ENCODE results near the gene ZMYND8. TPM values are rescaled to one million over a fixed set of nuclear protein-coding genes. Genes with fewer than 3 reads are reported as not detected.

The ZMYND8 gene
- total RNA-seq, 1 donor from 2014 or later: 31.9 TPM

DNA sequence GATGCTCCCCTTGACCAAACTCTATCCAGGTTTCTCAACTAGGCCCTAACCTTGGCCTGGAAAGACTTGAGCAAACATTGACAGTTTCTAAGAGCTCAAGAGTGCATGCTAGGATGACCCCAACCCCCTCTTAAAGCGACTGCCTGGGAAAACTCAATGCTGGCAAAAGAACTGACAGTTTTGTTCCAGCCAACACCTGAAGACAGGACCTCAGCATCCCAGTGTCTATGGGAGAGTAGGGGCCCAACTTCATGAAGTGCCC is 119.9 kb downstream of the ZMYND8 start:
- H3K4me1 Mint-ChIP-seq (ENCODE audit: low read depth): peaks cover 18% of the 10 kb centered on the region
- H3K36me3 Mint-ChIP-seq (ENCODE audit: low read depth): peaks cover 16% of the 10 kb centered on the region
- no peak overlapping the region for H3K4me3 Mint-ChIP-seq (ENCODE audit: unreplicated experiment)
- no peaks in the 10 kb centered on the region for H3K27me3 Mint-ChIP-seq (ENCODE audit: low read depth)
- H3K27ac Mint-ChIP-seq (ENCODE audit: unreplicated experiment): no peak overlapping the region
- no peaks in the 10 kb centered on the region for H3K9me3 Mint-ChIP-seq (ENCODE audit: low read depth)
- TF ChIP-seq, protein P1, sequence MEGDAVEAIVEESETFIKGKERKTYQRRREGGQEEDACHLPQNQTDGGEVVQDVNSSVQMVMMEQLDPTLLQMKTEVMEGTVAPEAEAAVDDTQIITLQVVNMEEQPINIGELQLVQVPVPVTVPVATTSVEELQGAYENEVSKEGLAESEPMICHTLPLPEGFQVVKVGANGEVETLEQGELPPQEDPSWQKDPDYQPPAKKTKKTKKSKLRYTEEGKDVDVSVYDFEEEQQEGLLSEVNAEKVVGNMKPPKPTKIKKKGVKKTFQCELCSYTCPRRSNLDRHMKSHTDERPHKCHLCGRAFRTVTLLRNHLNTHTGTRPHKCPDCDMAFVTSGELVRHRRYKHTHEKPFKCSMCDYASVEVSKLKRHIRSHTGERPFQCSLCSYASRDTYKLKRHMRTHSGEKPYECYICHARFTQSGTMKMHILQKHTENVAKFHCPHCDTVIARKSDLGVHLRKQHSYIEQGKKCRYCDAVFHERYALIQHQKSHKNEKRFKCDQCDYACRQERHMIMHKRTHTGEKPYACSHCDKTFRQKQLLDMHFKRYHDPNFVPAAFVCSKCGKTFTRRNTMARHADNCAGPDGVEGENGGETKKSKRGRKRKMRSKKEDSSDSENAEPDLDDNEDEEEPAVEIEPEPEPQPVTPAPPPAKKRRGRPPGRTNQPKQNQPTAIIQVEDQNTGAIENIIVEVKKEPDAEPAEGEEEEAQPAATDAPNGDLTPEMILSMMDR (IDR thresholded peaks at IDR 0.05): no peak
- no peak for DNase-seq (ENCODE audit: low spot score)

DNA sequence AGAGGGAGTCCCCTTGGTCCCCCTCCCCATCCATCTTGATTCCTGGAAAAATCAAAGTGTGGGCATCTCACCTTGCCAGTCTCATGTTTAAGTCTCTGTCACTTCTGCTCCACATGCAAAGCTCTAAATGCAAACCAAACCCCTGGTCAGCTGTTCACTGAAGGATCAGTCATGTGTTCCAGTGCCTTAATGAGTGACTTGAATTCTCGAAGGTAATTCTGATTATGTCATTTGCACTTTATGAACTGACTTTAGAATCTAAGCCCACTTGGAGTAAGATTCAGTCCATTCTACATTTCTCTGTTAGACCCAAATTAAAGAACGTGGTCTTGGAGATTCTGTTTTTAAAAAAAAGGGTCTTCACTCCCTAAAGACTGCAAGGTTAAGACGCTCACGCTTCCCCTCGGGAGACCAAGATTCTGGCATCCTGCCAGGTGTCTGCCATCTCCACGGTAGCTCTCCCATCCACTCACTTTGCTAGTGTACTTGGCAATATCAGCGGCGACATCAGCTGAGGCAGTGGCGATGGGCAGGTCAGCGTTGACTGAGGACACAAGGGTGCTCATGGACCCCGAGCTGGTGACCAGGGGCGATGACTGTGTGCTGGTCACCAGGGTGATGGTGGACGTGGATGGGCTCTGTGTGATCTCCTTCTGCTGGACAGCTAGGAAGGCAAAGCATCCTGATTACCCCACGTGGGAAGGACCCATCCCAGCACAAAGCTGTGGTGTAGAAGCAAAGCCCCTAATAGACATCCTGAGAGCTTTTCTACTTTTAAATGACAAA is 120.5 kb downstream of the ZMYND8 start:
- no peak for DNase-seq (ENCODE audit: low spot score)
- Mint-ChIP-seq H3K4me1 (ENCODE audit: low read depth) (peaks cover 19% of the 10 kb centered on the region), H3K9me3 (ENCODE audit: low read depth) (no peaks in the 10 kb centered on the region), H3K4me3 (ENCODE audit: unreplicated experiment) (no peak overlapping the region), H3K36me3 (ENCODE audit: low read depth) (peaks cover 16% of the 10 kb centered on the region), H3K27me3 (ENCODE audit: low read depth) (no peaks in the 10 kb centered on the region), H3K27ac (ENCODE audit: unreplicated experiment) (no peak overlapping the region)
- TF ChIP-seq, protein P1 (IDR thresholded peaks at IDR 0.05): no peak

DNA sequence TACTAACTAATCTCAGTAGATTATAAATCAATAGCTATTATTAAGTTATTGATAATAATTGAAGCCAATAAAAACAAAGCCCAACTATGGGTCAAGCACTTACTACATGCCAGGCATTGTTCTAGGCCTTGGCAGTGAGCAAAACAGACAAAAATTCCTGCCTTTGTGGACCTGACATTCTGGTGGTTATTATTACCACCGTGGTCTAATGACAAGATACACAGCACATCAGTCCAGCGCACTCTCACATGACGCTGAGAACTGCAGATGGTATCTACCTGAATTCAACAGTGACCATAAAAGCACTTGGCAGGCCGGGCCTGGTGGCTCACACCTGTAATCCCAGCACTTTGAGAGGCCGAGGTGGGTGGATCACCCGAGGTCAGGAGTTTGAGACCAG is 121.4 kb downstream of the ZMYND8 start:
- peaks cover 27% of the 10 kb centered on the region for H3K4me1 Mint-ChIP-seq (ENCODE audit: low read depth)
- no peak for DNase-seq (ENCODE audit: low spot score)
- H3K9me3 Mint-ChIP-seq (ENCODE audit: low read depth): no peaks in the 10 kb centered on the region
- TF ChIP-seq, protein P1 (IDR thresholded peaks at IDR 0.05): no peak
- no peaks in the 10 kb centered on the region for H3K27me3 Mint-ChIP-seq (ENCODE audit: low read depth)
- no peak overlapping the region for H3K4me3 Mint-ChIP-seq (ENCODE audit: unreplicated experiment)
- H3K27ac Mint-ChIP-seq (ENCODE audit: unreplicated experiment): no peak overlapping the region
- H3K36me3 Mint-ChIP-seq (ENCODE audit: low read depth): peaks cover 19% of the 10 kb centered on the region

DNA sequence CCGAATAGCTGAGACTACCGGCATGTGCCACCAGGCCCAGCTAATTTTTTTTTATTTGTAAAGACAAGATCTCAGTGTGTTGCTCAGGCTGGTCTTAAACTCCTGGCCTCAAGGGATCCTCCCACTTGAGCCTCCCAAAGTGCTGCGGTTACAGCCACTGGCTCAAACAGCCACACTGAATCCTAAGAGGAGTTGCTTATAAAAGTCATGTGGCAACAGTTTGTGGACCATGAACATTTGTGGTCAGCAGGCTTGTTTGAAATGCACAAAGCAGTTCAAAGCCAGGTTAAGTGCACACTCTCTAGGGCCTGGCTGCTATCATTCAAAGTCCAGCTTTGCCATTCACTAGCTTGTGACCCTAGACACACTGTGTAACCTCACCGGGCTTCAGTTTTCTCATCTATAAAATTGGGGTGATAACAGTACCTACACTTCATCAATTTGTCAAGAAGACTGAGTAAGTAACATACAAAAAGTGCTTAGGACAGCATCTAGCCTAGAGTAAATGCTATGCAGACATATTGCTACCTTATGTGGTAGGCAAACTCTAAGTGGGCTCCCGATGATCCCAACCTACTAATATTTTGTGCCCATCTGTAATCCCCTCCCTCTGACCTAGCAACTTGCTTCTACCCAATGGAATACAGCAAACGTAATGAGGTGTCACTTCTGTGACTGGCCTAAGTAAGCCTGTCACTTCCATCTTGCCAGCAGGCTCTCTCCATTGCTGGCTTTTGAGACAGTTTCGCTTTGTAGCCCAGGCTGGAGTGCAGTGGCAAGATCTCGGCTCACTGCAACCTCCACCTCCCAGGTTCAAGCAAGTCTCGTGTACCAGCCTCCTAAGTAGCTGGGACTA is 122.9 kb downstream of the ZMYND8 start:
- no peak for DNase-seq (ENCODE audit: low spot score)
- Mint-ChIP-seq H3K27me3 (ENCODE audit: low read depth) (no peaks in the 10 kb centered on the region), H3K4me3 (ENCODE audit: unreplicated experiment) (no peak overlapping the region), H3K27ac (ENCODE audit: unreplicated experiment) (peak overlapping the region; percentile 77), H3K36me3 (ENCODE audit: low read depth) (peaks cover 18% of the 10 kb centered on the region), H3K4me1 (ENCODE audit: low read depth) (peaks cover 27% of the 10 kb centered on the region), H3K9me3 (ENCODE audit: low read depth) (no peaks in the 10 kb centered on the region)
- TF ChIP-seq, protein P1 (IDR thresholded peaks at IDR 0.05): no peak

DNA sequence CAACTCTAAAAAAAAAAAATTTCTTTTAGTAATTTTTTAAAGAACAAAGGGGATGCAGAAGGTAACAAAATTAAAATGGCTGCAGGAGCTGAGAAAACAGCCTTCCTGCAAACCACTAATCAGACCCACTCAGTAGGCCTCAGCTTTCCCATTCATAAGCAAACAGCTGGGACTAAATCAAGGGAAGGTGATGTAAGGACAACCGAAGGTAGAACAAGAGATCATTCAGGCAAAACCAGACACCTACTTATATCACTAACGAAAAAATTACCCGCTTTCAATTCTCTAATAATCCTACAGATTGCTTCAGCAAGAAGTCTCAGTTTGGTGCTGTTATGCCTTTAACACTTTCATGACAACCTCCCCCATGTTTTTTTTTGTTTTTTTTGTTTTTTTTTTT is 124.0 kb downstream of the ZMYND8 start:
- H3K27ac Mint-ChIP-seq (ENCODE audit: unreplicated experiment): peak overlapping the region; percentile 69
- no peaks in the 10 kb centered on the region for H3K27me3 Mint-ChIP-seq (ENCODE audit: low read depth)

More for the DNA sequence above, 124.0 kb downstream of the ZMYND8 start:
- Mint-ChIP-seq H3K9me3 (ENCODE audit: low read depth) (no peaks in the 10 kb centered on the region), H3K4me1 (ENCODE audit: low read depth) (peaks cover 27% of the 10 kb centered on the region), H3K36me3 (ENCODE audit: low read depth) (peaks cover 16% of the 10 kb centered on the region), H3K4me3 (ENCODE audit: unreplicated experiment) (no peak overlapping the region)
- TF ChIP-seq, protein P1 (IDR thresholded peaks at IDR 0.05): no peak
- no peak for DNase-seq (ENCODE audit: low spot score)
